GM12873 (cell line): Measurements from ENCODE around the gene ZBTB21.

Source experiments
- CTCF ChIP-seq: IDR thresholded peaks from 2 replicates; pipeline ENCODE4 v1.5.1; 2012; ENCODE audit warnings: low read depth, mild to moderate bottlenecking, moderate library complexity, low read length, control low read depth; ENCODE audit not compliant: insufficient read depth; ENCODE audit errors: missing control alignments

ZBTB21 gene

GRCh38 chr21:41957991-41958766 is 52.0 kb downstream of the ZBTB21 start:
- TF ChIP-seq CTCF: no peak

GRCh38 chr21:41956926-41957729 is 53.0 kb downstream of the ZBTB21 start:
- TF ChIP-seq CTCF: no peak

GRCh38 chr21:41955516-41955915 is 54.6 kb downstream of the ZBTB21 start:
- no peak for TF ChIP-seq CTCF

GRCh38 chr21:41954654-41955499 is 55.3 kb downstream of the ZBTB21 start:
- TF ChIP-seq CTCF: no peak

DNA sequence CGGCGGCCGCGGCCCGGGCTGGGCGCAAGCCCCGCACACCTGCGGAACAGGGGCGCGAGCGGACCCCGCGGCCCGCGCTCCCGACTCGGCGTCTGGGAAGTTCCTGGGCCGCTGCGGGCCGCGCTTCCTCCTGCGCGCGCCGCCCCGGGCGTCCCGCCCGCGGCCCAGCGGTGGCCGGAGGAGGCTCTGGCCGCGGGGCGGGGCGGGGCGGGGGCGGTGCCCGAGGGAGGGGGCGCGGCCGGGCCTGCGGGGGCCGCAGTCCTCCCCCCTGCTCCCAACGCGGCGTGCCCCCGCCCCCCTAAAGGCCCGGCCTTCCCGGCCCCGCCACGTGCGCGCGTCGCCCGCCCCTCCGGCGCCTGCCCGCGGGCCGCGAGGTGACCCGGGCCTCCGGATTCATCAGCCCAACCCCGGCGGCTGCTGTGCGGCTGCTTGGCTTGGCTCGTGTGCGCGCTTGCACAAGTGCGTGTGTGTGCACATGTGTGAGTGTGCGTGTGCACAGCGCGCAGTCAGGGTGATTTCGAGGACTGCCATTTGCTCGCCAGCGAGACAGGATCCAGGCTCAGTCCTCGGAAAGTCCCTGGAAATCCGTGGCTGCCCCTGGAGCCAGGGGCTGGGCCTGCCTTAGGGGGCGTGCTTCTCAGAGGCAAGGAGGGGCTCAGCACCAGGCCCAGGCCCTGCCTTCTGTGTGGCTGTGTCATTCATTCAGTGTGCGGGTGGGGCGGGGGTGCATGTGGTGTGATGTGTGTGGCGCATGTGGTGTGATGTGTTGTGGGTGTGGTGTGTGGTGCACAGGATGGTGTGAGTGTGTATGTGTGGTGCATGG is 56.1 kb downstream of the ZBTB21 start, which contains the start of gene C2CD2:
Gene C2CD2, minus strand, starts transcription at position 188 of the 823 bp plus-strand sequence. CDS start 370 bp downstream, outside the sequence.
- no peak for TF ChIP-seq CTCF

GRCh38 chr21:41953249-41953830 is 56.8 kb downstream of the ZBTB21 start:
- TF ChIP-seq CTCF: no peak
